Measurements from ENCODE around the gene ANKRD9.

ANKRD9 gene

DNA sequence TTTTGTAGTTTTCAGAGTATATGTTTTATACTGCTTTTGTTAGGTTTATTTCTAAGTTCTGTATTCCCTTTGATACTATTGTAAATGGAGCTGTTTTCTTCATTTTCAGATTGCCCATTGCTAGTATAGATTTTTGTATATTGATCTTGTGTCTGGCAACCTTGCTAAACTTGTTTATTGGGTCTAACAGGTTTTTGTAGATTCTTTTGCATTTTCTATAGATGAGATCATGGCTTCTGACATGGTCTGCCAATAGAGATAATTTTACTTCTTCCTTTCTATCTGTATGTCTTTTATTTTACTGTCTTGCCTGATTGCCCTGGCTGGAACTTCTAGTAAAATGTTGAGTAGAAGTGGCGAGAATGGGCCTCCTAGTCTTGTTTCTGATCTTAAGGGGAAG lies 40.3 kb downstream of the ANKRD9 start:
- no peak overlapping the region for H3K27ac ChIP-seq
- no peak for DNase-seq (ENCODE audit: low spot score)
- TF ChIP-seq, protein P1, sequence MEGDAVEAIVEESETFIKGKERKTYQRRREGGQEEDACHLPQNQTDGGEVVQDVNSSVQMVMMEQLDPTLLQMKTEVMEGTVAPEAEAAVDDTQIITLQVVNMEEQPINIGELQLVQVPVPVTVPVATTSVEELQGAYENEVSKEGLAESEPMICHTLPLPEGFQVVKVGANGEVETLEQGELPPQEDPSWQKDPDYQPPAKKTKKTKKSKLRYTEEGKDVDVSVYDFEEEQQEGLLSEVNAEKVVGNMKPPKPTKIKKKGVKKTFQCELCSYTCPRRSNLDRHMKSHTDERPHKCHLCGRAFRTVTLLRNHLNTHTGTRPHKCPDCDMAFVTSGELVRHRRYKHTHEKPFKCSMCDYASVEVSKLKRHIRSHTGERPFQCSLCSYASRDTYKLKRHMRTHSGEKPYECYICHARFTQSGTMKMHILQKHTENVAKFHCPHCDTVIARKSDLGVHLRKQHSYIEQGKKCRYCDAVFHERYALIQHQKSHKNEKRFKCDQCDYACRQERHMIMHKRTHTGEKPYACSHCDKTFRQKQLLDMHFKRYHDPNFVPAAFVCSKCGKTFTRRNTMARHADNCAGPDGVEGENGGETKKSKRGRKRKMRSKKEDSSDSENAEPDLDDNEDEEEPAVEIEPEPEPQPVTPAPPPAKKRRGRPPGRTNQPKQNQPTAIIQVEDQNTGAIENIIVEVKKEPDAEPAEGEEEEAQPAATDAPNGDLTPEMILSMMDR (IDR thresholded peaks at IDR 0.05), result no peak
- H3K4me3 ChIP-seq, result no peak overlapping the region

DNA sequence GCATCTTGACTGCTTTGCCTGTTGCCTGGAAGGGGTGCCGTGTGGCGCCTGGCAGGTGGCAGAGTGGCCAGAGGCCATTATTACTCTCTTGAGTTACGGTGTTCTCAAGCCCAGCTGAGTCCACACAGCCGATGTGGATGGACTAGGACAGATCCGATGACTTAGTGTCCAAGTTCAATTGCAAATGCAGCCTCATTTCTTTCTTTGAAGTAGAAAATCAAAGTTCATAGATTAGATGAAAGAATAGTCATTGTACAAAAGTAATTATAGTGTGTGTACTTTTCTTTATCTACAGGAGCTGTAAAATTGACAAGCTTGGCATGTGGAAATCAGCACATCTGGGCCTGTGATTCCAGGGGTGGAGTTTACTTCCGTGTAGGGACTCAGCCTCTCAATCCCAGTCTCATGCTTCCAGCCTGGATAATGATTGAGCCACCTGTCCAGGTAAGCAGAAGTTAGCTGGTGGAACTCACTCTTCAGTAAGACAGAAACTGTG lies 44.7 kb downstream of the ANKRD9 start:
- DNase-seq (ENCODE audit: low spot score), result no peak
- TF ChIP-seq, protein P1 (IDR thresholded peaks at IDR 0.05), result no peak
- Histone ChIP-seq H3K4me3 (no peak overlapping the region), H3K27ac (no peak overlapping the region)

DNA sequence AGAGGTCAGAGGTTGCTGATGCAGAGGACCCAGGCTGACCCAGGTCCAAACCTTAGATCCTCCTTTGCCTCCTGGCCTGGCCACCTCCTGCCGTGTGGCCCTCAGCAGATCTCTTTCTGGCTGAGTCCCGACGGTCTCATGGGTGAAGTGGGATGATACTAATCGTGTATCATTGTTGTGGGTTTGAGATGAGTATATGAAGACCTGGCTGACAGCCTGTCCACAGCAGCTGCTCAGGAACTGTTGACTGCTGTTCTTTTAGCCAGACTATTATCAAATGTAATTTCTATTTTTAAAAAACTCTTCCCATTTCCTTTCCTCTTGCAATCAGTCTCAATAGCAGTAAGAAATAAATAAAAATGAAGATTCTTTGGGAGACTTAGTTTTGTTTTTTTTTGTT lies 45.6 kb downstream of the ANKRD9 start:
- Histone ChIP-seq H3K27ac (no peak overlapping the region), H3K4me3 (no peak overlapping the region)
- no peak for DNase-seq (ENCODE audit: low spot score)
- TF ChIP-seq, protein P1 (IDR thresholded peaks at IDR 0.05), result no peak

DNA sequence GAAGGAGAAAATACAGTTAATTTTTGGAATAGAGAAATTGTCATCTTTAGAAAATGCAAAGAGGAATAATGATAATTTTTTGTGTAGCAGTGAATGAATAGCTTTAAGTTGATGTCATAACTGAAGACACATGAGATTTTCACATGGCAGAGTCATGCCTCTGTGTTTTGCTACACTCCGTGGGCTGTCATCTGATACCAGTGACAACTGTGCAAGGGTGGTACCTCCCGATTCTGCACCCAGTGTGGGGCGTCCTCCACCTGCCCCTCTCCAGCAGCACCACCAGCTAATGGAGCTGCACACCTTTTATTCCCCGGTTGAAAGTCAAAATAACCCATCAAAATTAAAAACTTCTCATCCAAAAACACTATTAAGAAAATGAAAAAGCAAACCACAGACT lies 47.2 kb downstream of the ANKRD9 start:
- no peak for DNase-seq (ENCODE audit: low spot score)
- TF ChIP-seq, protein P1 (IDR thresholded peaks at IDR 0.05), result no peak
- Histone ChIP-seq H3K4me3 (no peak overlapping the region), H3K27ac (no peak overlapping the region)

DNA sequence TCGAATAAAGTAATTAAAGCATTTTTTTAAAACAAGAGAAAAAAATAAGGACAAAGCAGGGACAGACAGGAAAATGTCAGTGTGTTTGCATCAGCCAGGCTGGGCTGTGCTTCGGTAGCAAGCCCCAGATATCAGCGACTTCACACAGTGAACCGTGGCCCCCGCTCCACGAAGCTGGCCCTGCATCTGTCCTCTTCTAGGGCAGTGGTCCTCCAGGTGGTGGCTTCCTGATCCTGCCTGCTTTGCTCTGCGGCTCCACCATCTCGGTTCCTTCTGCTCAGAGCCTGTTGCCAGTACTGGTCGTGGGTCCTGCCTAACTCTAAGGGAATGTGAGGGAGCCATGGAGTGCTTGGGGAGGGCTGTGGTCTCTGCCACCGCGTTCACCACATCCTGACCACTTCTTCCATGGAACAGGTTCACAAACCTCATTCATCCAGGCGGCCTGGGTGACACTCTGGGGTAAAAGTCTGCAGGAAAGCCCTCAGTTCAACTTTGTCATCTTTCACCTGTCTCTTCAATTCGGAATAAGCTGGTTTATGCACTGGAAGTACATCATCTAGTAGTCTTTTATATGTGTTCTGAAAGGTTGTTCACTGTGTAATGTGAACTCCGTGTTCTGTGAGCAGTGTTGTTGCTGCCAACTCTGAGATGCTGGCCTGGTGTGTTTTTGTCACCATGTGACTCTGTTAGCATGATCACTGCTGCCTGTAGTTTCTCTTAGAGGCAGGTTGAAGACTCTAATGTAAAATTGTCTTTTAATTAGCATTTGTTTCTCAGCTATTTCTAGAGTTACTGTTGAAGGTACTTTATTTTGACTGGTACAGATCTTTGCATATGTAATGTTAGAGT lies 47.9 kb downstream of the ANKRD9 start:
- Histone ChIP-seq H3K4me3 (no peak overlapping the region), H3K27ac (no peak overlapping the region)
- TF ChIP-seq, protein P1 (IDR thresholded peaks at IDR 0.05), result no peak
- no peak for DNase-seq (ENCODE audit: low spot score)

DNA sequence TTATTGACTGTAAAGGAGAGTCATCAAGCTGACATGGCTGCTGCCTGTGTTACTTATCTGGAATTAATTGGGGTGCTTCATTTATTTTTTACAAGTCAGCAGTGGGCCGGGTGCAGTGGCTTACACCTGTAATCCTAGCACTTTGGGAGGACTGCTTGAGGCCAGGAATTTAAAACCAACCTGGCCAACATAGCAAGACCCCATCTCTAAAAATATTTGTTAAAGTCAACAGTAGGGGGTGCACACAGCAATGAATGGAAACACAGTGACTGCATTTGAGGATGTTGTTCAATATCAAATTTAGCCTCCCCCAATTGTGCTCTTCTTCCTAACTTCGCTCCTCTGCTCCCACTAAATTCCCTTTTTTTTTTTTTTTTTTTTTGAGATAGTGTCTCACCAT lies 52.1 kb downstream of the ANKRD9 start:
- TF ChIP-seq, protein P1 (IDR thresholded peaks at IDR 0.05), result no peak
- no peak overlapping the region for H3K27ac ChIP-seq
- H3K4me3 ChIP-seq, result no peak overlapping the region
- DNase-seq (ENCODE audit: low spot score), result no peak

DNA sequence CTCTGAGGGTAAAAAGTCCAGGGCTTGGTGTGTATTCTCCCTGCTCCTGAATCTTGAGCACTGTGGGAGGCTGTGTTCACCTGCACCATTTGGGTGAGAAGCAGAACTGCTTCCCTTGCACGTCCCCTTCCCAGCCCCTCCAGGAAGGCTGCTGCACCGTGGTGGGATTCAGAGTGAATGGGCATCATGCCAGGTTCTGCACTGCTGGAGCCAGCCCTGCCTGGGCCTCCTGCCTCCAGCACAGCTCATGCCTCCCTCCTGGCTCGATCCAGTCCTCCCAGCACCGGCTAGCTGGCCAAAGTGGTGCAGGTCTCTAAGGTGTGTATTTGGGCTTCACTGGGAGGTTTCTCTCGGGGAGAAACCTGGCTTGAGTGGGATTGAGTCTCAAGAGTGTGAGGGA lies 54.9 kb downstream of the ANKRD9 start:
- DNase-seq (ENCODE audit: low spot score), result no peak
- H3K27ac ChIP-seq, result no peak overlapping the region
- H3K4me3 ChIP-seq, result no peak overlapping the region
- TF ChIP-seq, protein P1 (IDR thresholded peaks at IDR 0.05), result no peak
